Measurements from ENCODE around the gene PNPLA1.

- TF ChIP-seq GATA2 (IDR thresholded peaks at IDR 0.05; ENCODE audit: low read depth, low read length) (no peak), GATA3 (IDR thresholded peaks at IDR 0.05; ENCODE audit: low read depth, low read length) (no peak)
Measured at GRCh38 chr6:36319821-36320220, 50.0 kb downstream of the PNPLA1 start.

Measured in SH-SY5Y (cell line).